IMR-90 (cell line): Measurements from ENCODE around the gene MDFI. TPM values are rescaled to one million over a fixed set of nuclear protein-coding genes. Genes with fewer than 3 reads are reported as not detected.

Experiments
- ATAC-seq: fragments of 200-7000 bp; cut with Tn5 transposase; 2 replicates; pipeline ENCODE4 v1.9.1; 2020; ENCODE audit warnings: low read depth, mild to moderate bottlenecking, moderate library complexity
- BruUV-seq: library from RNA; stranded (reverse); fragments of 400-500 nt; replicated peaks from 2 replicates; lab custom pipeline; 2021; lab: Mats Ljungman, UMichigan
- CTCF ChIA-PET: fragments of 300-600 bp; formaldehyde crosslinking; extraction: SDS; loops from one replicate; lab custom pipeline; 2021; ENCODE audit warnings: antibody characterized with exemption; lab: Yijun Ruan, JAX
- POLR2A ChIA-PET: fragments of 300-600 bp; sonication (Branson Sonifier 250); formaldehyde crosslinking; loops from one replicate; lab custom pipeline; 2022; ENCODE audit warnings: antibody characterized with exemption; ENCODE audit not compliant: unreplicated experiment; lab: Charles Lee
- DNase-seq: peaks from one replicate; pipeline ENCODE4 v3.0.0; 2013
- H2AFZ ChIP-seq: replicated peaks from 2 replicates; pipeline ENCODE3; 2013; ENCODE audit warnings: low read length, mild to moderate bottlenecking; ENCODE audit not compliant: poor library complexity
- H2AK5ac ChIP-seq: 2 replicates; pipeline ENCODE4 v1.6.1; 2013; ENCODE audit warnings: low read depth, low read length, inconsistent platforms
- H2AK9ac ChIP-seq: replicated peaks from 2 replicates; pipeline ENCODE3; 2013; ENCODE audit warnings: mild to moderate bottlenecking, low read depth, low read length, moderate library complexity; ENCODE audit not compliant: poor library complexity
- H2BK120ac ChIP-seq: 2 replicates; pipeline ENCODE4 v1.6.1; 2013; ENCODE audit warnings: low read depth, low read length, inconsistent platforms
- H2BK15ac ChIP-seq: 3 replicates; pipeline ENCODE4 v1.6.1; 2013; ENCODE audit warnings: low read depth, low read length, inconsistent platforms
- H2BK20ac ChIP-seq: 2 replicates; pipeline ENCODE4 v1.6.1; 2013; ENCODE audit warnings: low read depth, mild to moderate bottlenecking, inconsistent platforms, low read length, moderate library complexity
- H2BK5ac ChIP-seq: 2 replicates; pipeline ENCODE4 v1.6.1; 2013; ENCODE audit warnings: mild to moderate bottlenecking, low read depth, low read length, inconsistent platforms; ENCODE audit not compliant: poor library complexity, severe bottlenecking
- H3K14ac ChIP-seq: replicated peaks from 2 replicates; pipeline ENCODE4 v1.6.1; 2013; ENCODE audit warnings: low read depth, low read length, inconsistent platforms
- H3K18ac ChIP-seq: 2 replicates; pipeline ENCODE4 v1.6.1; 2013; ENCODE audit warnings: low read depth, low read length, control low read depth
- H3K23ac ChIP-seq: 2 replicates; pipeline ENCODE4 v1.6.1; 2013; ENCODE audit warnings: low read depth, low read length, inconsistent platforms
- H3K27ac ChIP-seq: 2 replicates; pipeline ENCODE4 v1.5.1; 2013; ENCODE audit warnings: mild to moderate bottlenecking, control low read depth, low read length; ENCODE audit not compliant: insufficient read depth
- H3K27me3 ChIP-seq: 2 replicates; pipeline ENCODE4 v1.6.1; 2013; ENCODE audit warnings: low read length; ENCODE audit not compliant: control insufficient read depth, insufficient read depth
- H3K36me3 ChIP-seq: 2 replicates; pipeline ENCODE4 v1.6.1; 2013; ENCODE audit warnings: low read length, mixed read lengths; ENCODE audit not compliant: control insufficient read depth, insufficient read depth
- H3K4ac ChIP-seq: 2 replicates; pipeline ENCODE4 v1.6.1; 2013; ENCODE audit warnings: low read depth, low read length, inconsistent platforms
- H3K4me1 ChIP-seq: 2 replicates; pipeline ENCODE4 v1.6.1; 2013; ENCODE audit warnings: low read length, mixed read lengths; ENCODE audit not compliant: control insufficient read depth, insufficient read depth
- H3K4me2 ChIP-seq: 2 replicates; pipeline ENCODE4 v1.6.1; 2013; ENCODE audit warnings: low read depth, mild to moderate bottlenecking, control low read depth, low read length, moderate library complexity
- H3K4me3 ChIP-seq: 2 replicates; pipeline ENCODE4 v1.5.1; 2013; ENCODE audit warnings: low read depth, mild to moderate bottlenecking, control low read depth, low read length, moderate library complexity; ENCODE audit not compliant: insufficient read depth
- H3K56ac ChIP-seq: 2 replicates; pipeline ENCODE4 v1.6.1; 2013; ENCODE audit warnings: low read length, inconsistent platforms; ENCODE audit not compliant: insufficient read depth; ENCODE audit errors: extremely low read depth
- H3K79me1 ChIP-seq, 2 experiments: 2 replicates each; pipeline ENCODE4 v1.6.1; 2013; ENCODE audit warnings: low read length in 2 of 2, inconsistent platforms in 1 of 2, low read depth in 1 of 2
- H3K9ac ChIP-seq: 2 replicates; pipeline ENCODE4 v1.6.1; 2013; ENCODE audit warnings: low read depth, low read length, control low read depth
- H3K9me1 ChIP-seq: 2 replicates; pipeline ENCODE4 v1.6.1; 2013; ENCODE audit warnings: low read length, inconsistent platforms; ENCODE audit not compliant: insufficient read depth
- H3K9me3 ChIP-seq: 2 replicates; pipeline ENCODE4 v1.6.1; 2013; ENCODE audit warnings: low read length; ENCODE audit not compliant: control insufficient read depth, insufficient read depth
- H4K20me1 ChIP-seq: 2 replicates; pipeline ENCODE4 v1.6.1; 2013; ENCODE audit warnings: low read length, inconsistent platforms; ENCODE audit not compliant: insufficient read depth
- H4K5ac ChIP-seq: 2 replicates; pipeline ENCODE4 v1.6.1; 2013; ENCODE audit warnings: mild to moderate bottlenecking, low read depth, low read length, control low read depth
- H4K8ac ChIP-seq, 2 experiments: 2 replicates each; pipeline ENCODE4 v1.6.1; 2013; ENCODE audit warnings: low read depth in 2 of 2, low read length in 2 of 2, control low read depth in 1 of 2, inconsistent platforms in 1 of 2
- H4K91ac ChIP-seq: 2 replicates; pipeline ENCODE4 v1.6.1; 2013; ENCODE audit warnings: low read depth, low read length, inconsistent platforms; ENCODE audit not compliant: insufficient read depth
- BHLHE40 ChIP-seq: fragments of 150-350 bp; IDR thresholded peaks from 2 replicates; pipeline ENCODE4 v1.6.1; 2016; ENCODE audit warnings: mild to moderate bottlenecking, low read depth, low read length
- CTCF ChIP-seq: conservative IDR thresholded peaks from 2 replicates; pipeline ENCODE4 v1.5.1; 2012; ENCODE audit warnings: mild to moderate bottlenecking, low read depth, low read length, improper control_type of control experiment
- ELK1 ChIP-seq: fragments of 150-350 bp; IDR thresholded peaks from 2 replicates; pipeline ENCODE4 v1.6.1; 2016; ENCODE audit warnings: low read depth, mild to moderate bottlenecking, low read length, moderate library complexity, borderline replicate concordance
- MAFK ChIP-seq: IDR thresholded peaks from 2 replicates; pipeline ENCODE4 v1.6.1; 2012; ENCODE audit warnings: low read depth, low read length, improper control_type of control experiment
- MAZ ChIP-seq: IDR thresholded peaks from 2 replicates; pipeline ENCODE4 v1.6.1; 2012; ENCODE audit warnings: low read depth, mild to moderate bottlenecking, low read length, improper control_type of control experiment, moderate library complexity, borderline replicate concordance
- MXI1 ChIP-seq: IDR thresholded peaks from 2 replicates; pipeline ENCODE4 v1.6.1; 2012; ENCODE audit warnings: low read depth, mild to moderate bottlenecking, low read length, moderate library complexity, borderline replicate concordance
- NFE2L2 ChIP-seq: fragments of 150-350 bp; IDR thresholded peaks from 2 replicates; pipeline ENCODE4 v1.6.1; 2016; ENCODE audit warnings: low read depth, mild to moderate bottlenecking, low read length
- POLR2A ChIP-seq: IDR thresholded peaks from 2 replicates; pipeline ENCODE4 v1.6.1; 2012; ENCODE audit warnings: mild to moderate bottlenecking, low read depth, low read length
- SMC3 ChIP-seq: fragments of 150-350 bp; IDR thresholded peaks from 2 replicates; pipeline ENCODE4 v1.6.1; 2016; ENCODE audit warnings: low read depth, mild to moderate bottlenecking, antibody characterized with exemption, low read length, moderate library complexity
- WGBS, 2 experiments: methylation state at CpG; one replicate each; pipeline versions ENCODE4 v1.1.5 to v1.1.7; 2013; ENCODE audit warnings: missing lambda C conversion rate in 2 of 2; ENCODE audit not compliant: insufficient read length in 1 of 2; ENCODE audit errors: extremely low coverage in 2 of 2; 5-methylcytosine and 5-hydroxymethylcytosine counted together
- dilution Hi-C: fragments of 300-500 bp; cut with HindIII; formaldehyde crosslinking; loops from one replicate; pipeline ENCODE4 v1.14.3; 2018; ENCODE audit warnings: low sequenced_read_pairs; ENCODE audit not compliant: unreplicated experiment
- in situ Hi-C: fragments of 300-500 bp; cut with MboI; formaldehyde crosslinking; loops from 3 replicates; pipeline ENCODE4 v1.14.3; 2019; ENCODE audit warnings: low sequenced_read_pairs, inconsistent platforms, mixed read lengths
- intact Hi-C: fragments of 100-400 bp; cut with micrococcal nuclease; formaldehyde crosslinking; loops from 2 replicates; pipeline ENCODE4 v1.10.0; 2022
- polyA plus RNA-seq, 3 experiments: library from polyadenylated mRNA; depleted of rRNA; stranded (reverse); fragments of >200 nt; gene quantifications; 2 replicates each; pipeline ENCODE4 v1.2.3, GENCODE V29; 2012; ENCODE audit warnings: low replicate concordance in 1 of 3
- total RNA-seq: library from RNA; depleted of rRNA; stranded (reverse); fragments of >200 nt; gene quantifications from 2 replicates; pipeline ENCODE4 v1.2.3, GENCODE V29; 2012

Gene MDFI
- total and polyA plus RNA-seq, 2 of the 4 experiments (the other 2 are of a cell fraction), result 0.18 to 0.29 TPM

DNA sequence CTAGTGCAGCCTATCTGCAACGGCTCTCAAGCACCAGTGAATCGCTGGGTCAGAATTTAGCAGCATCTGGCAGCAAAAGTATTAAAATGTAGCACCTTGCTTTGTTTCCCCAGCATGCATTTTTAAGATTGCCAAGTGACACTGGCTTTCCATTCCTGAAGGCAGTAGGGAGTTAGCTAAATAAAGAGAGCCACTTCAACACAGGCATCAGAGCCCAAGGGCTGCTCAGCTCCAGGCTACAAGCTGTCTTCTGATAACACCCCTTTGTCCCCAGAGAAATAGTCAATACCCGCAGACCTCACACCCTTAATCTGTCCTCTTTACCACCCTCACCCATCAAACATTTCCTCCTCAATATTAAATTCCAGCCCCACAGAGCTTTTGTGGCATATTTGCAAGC is 19.7 kb upstream of the MDFI start:
- no peak overlapping the region for H3K27ac ChIP-seq
- no peaks in the 10 kb centered on the region for H3K79me1 ChIP-seq
- no peak overlapping the region for H3K18ac ChIP-seq
- CTCF ChIA-PET, result no interaction called here
- WGBS, 2 experiments, result no CpG with 5 or more reads among the region's 3 CpGs
- no peak overlapping the region for H4K8ac ChIP-seq
- intact Hi-C loops (no loop called here), in situ Hi-C loops (no loop called here), dilution Hi-C loops (no loop called here)
- no peak overlapping the region for H2BK15ac ChIP-seq
- no peak overlapping the region for H2BK20ac ChIP-seq
- H3K4me2 ChIP-seq, result no peak overlapping the region
- BruUV-seq, result no TSS peak
- H2AFZ ChIP-seq, result no peak overlapping the region
- peaks cover 13% of the 10 kb centered on the region for H3K9me3 ChIP-seq
- H3K4me3 ChIP-seq, result no peak overlapping the region
- H4K91ac ChIP-seq, result no peak overlapping the region
- no peaks in the 10 kb centered on the region for H3K36me3 ChIP-seq
- H3K9ac ChIP-seq, result no peak overlapping the region
- no peak for TF ChIP-seq MXI1
- no peak for TF ChIP-seq BHLHE40
- no peak for TF ChIP-seq SMC3
- TF ChIP-seq MAZ, result no peak
- TF ChIP-seq ELK1, result no peak
- no peak for TF ChIP-seq NFE2L2
- TF ChIP-seq CTCF, result no peak
- no peak for TF ChIP-seq POLR2A
- no peak for TF ChIP-seq MAFK
- H3K14ac ChIP-seq, result no peak overlapping the region
- H2AK9ac ChIP-seq, result no peak overlapping the region
- H4K5ac ChIP-seq, result no peak overlapping the region
- H3K9me1 ChIP-seq, result no peaks in the 10 kb centered on the region
- H3K27me3 ChIP-seq, result peaks cover 23% of the 10 kb centered on the region
- H3K23ac ChIP-seq, result no peak overlapping the region
- POLR2A ChIA-PET, result no interaction called here
- H3K56ac ChIP-seq, result no peak overlapping the region
- no peak overlapping the region for H2BK5ac ChIP-seq
- no peak overlapping the region for H3K4ac ChIP-seq
- no peaks in the 10 kb centered on the region for H4K20me1 ChIP-seq
- ATAC-seq, result no peak
- no peak overlapping the region for H2BK120ac ChIP-seq
- H2AK5ac ChIP-seq, result no peak overlapping the region
- no peaks in the 10 kb centered on the region for H3K4me1 ChIP-seq
- DNase-seq, result no peak
